ENCODE measurements around the gene HMCN2. TPM values are rescaled to one million over a fixed set of nuclear protein-coding genes. Genes with fewer than 3 reads are reported as not detected.

The HMCN2 gene
- total RNA-seq, 1 experiment from 2014 or later = 8.6 TPM

DNA sequence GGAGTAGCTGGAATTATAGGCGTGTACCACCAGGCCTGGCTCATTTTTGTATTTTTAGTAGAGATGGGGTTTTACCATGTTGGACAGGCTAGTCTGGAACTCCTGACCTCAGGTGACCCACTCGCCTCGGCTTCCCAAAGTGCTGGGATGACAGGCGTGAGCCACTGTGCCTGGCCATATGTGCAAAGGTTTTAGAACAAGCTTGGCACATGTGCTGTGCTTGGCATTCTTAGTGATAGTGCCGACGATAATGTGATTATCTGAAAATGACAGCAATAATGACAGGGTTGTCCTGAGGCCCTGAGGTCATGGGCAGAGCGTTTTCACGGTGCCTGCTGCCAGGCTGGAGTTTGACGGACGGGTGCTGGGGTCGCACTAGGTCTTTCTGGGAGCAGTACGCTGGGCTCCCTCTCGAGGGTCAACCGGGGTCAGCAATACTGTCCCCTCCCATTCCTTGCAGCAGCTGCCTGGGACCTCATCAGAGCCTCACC lies 42.6 kb downstream of the HMCN2 start:
- Histone ChIP-seq H3K4me2 (ENCODE audit: insufficient read depth, insufficient read length, low read length) (no peak overlapping the region), H3K27ac (ENCODE audit: insufficient read length, low read depth, low read length) (no peak overlapping the region), H3K23ac (ENCODE audit: insufficient read length, low read depth, low read length) (no peak overlapping the region), H4K20me1 (ENCODE audit: control insufficient read depth, insufficient read depth, insufficient read length) (no peaks in the 10 kb centered on the region), H2BK20ac (ENCODE audit: low read depth, low read length, poor library complexity, severe bottlenecking) (no peak overlapping the region), H3K4me1 (ENCODE audit: insufficient read depth, low read length) (no peaks in the 10 kb centered on the region), H3K9me3 (ENCODE audit: control insufficient read depth, low read depth, low read length) (no peaks in the 10 kb centered on the region), H3T11ph (ENCODE audit: low read length) (no peak overlapping the region), H2BK12ac (ENCODE audit: insufficient read length, low read depth, low read length) (no peak overlapping the region), H3K79me1 (ENCODE audit: insufficient read depth, low read depth, low read length, poor library complexity, severe bottlenecking) (no peaks in the 10 kb centered on the region), H2BK5ac (ENCODE audit: insufficient read length, low read length) (no peak overlapping the region), H3K4ac (ENCODE audit: low read depth, low read length) (no peak overlapping the region), H3K14ac (ENCODE audit: insufficient read depth, low read length) (no peak overlapping the region), H2AFZ (ENCODE audit: low read length) (no peak overlapping the region), H2BK15ac (ENCODE audit: low read depth, low read length) (no peak overlapping the region), H3K56ac (ENCODE audit: insufficient read length, low read depth, low read length) (no peak overlapping the region), H4K5ac (ENCODE audit: insufficient read length, low read depth, low read length) (no peak overlapping the region), H3K23me2 (ENCODE audit: insufficient read length, low read depth, low read length, poor library complexity, severe bottlenecking) (no peaks in the 10 kb centered on the region), H3K9ac (ENCODE audit: extremely low read depth, insufficient read length, low read length) (no peak overlapping the region), H2BK120ac (ENCODE audit: low read depth, low read length, poor library complexity, severe bottlenecking) (no peak overlapping the region), H3K18ac (ENCODE audit: insufficient read length, low read depth, low read length) (no peak overlapping the region), H2AK5ac (ENCODE audit: insufficient read length, low read length) (no peak overlapping the region), H4K8ac (replicated peaks; ENCODE audit: insufficient read length, low read depth, low read length) (no peak overlapping the region), H3K79me2 (ENCODE audit: insufficient read depth, low read length) (no peaks in the 10 kb centered on the region), H3K27me3 (ENCODE audit: insufficient read depth, low read length) (no peaks in the 10 kb centered on the region), H4K91ac (ENCODE audit: insufficient read length, low read depth, low read length) (no peak overlapping the region)
- TF ChIP-seq, protein P1, sequence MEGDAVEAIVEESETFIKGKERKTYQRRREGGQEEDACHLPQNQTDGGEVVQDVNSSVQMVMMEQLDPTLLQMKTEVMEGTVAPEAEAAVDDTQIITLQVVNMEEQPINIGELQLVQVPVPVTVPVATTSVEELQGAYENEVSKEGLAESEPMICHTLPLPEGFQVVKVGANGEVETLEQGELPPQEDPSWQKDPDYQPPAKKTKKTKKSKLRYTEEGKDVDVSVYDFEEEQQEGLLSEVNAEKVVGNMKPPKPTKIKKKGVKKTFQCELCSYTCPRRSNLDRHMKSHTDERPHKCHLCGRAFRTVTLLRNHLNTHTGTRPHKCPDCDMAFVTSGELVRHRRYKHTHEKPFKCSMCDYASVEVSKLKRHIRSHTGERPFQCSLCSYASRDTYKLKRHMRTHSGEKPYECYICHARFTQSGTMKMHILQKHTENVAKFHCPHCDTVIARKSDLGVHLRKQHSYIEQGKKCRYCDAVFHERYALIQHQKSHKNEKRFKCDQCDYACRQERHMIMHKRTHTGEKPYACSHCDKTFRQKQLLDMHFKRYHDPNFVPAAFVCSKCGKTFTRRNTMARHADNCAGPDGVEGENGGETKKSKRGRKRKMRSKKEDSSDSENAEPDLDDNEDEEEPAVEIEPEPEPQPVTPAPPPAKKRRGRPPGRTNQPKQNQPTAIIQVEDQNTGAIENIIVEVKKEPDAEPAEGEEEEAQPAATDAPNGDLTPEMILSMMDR (conservative IDR thresholded peaks at IDR 0.05) = no peak
- H3K4me3 Mint-ChIP-seq = no peak overlapping the region
- DNase-seq = no peak
- no peaks in the 10 kb centered on the region for H3K27me3 Mint-ChIP-seq (ENCODE audit: low read depth)
- no peaks in the 10 kb centered on the region for H3K4me1 Mint-ChIP-seq
- WGBS (ENCODE audit: extremely low coverage, insufficient read length, low lambda C conversion rate) = no CpG with 5 or more reads among the region's 14 CpGs
- H3K27ac Mint-ChIP-seq = no peak overlapping the region
- H3K36me3 Mint-ChIP-seq (ENCODE audit: insufficient read depth in 1 of 3, low read depth in 3 of 3) = peaks cover 8 to 53% (median 11%) of the 10 kb centered on the region in 3 experiments; a peak in 6 of 7 replicates
- H3K9me3 Mint-ChIP-seq = no peaks in the 10 kb centered on the region; a peak in 1 of 5 replicates

Measured in H9 (cell line).